ENCODE data around the gene TPRN. TPM values are rescaled to one million over a fixed set of nuclear protein-coding genes. Genes with fewer than 3 reads are reported as not detected.

The TPRN gene
- total and polyA plus RNA-seq, 9 of the 15 experiments (the other 6 are each of a cell fraction or from before 2014, with no cell fraction given) = 0.31 to 31.9 (median 4.4) TPM

- Histone ChIP-seq H3K9me1 (ENCODE audit: control insufficient read depth, insufficient read depth, low read length) (peaks cover 5% of the 10 kb centered on the region), H4K20me1 (replicated peaks; ENCODE audit: control insufficient read depth, insufficient read depth, low read length) (peaks cover 5% of the 10 kb centered on the region), H2AFZ (ENCODE audit: low read depth, low read length) (no peak overlapping the region), H3K4me1 (replicated peaks in 1 of 2; ENCODE audit: control insufficient read depth in 2 of 2, insufficient read depth in 2 of 2, low read length in 2 of 2) (peaks cover 16 to 91% of the 10 kb centered on the region in 2 experiments), H3K36me3 (ENCODE audit: control insufficient read depth, insufficient read depth, low read length) (peaks cover 8% of the 10 kb centered on the region; the same call in 1 of the 3 replicates), H3K4me3 (no peak overlapping the region), H3K79me2 (ENCODE audit: control insufficient read depth, insufficient read depth, low read length) (peaks cover 35% of the 10 kb centered on the region), H3K4me2 (ENCODE audit: insufficient read depth, low read length) (no peak overlapping the region; the same call in 1 of the 2 replicates), H3K9me3 (replicated peaks; ENCODE audit: control insufficient read depth, insufficient read depth, low read depth, low read length) (no peaks in the 10 kb centered on the region), H3K27me3 (ENCODE audit: control insufficient read depth in 2 of 2, insufficient read depth in 2 of 2, low read length in 2 of 2) (no peaks in the 10 kb centered on the region), H3K9ac (ENCODE audit: insufficient read depth in 1 of 2, low read depth in 2 of 2, low read length in 2 of 2) (peak overlapping the region; percentile 10 to 88; a peak in 3 of 4 replicates), H3K27ac (ENCODE audit: extremely low read depth, low read depth, low read length) (no peak overlapping the region; the same call in 2 of the 3 replicates)
- ChIA-PET CTCF (ENCODE audit: low intra/inter-chr PET ratio) (interaction anchor here (0.8 to 1.6 kb wide), 4 partner anchors 19 to 190 kb away, joined by 3 to 7 read pairs (median 4); partner anchors contain the start of genes NELFB and NPDC1), POLR2A (interaction anchor here (0.6 to 1.3 kb wide), 6 partner anchors 41 to 232 kb away, joined by 3 to 5 read pairs (median 4); partner anchors contain the start of gene TOR4A)
- no peak for ATAC-seq
- no peak for FAIRE-seq
- 47% methylated on average over 5 of the region's 11 CpGs for WGBS (ENCODE audit: insufficient coverage, low coverage, missing lambda C conversion rate)
- DNase-seq (ENCODE audit: extremely low read depth in 1 of 4, low spot score in 3 of 4) = no peak
- BruUV-seq (replicated peaks) = no TSS peak
- in situ Hi-C loops (cut with MboI) (loop anchor here (25.0 kb wide), 1 partner anchor 450 kb away; the partner anchor contains the start of genes CCDC183 and TMEM141), intact Hi-C loops (cut with micrococcal nuclease) (no loop called here)
- TF ChIP-seq FOXP1 (CRISPR knock-in tag; IDR thresholded peaks at IDR 0.05) (no peak), CHCHD3 (CRISPR knock-in tag; IDR thresholded peaks at IDR 0.05) (no peak), RBFOX2 (IDR thresholded peaks at IDR 0.05; ENCODE audit: low read depth, low read length) (peak; percentile 30; the same call in 1 of the 2 replicates), ZC3H4 (CRISPR knock-in tag; IDR thresholded peaks at IDR 0.05; ENCODE audit: borderline replicate concordance) (0 out of 2 replicates have a peak, but pooled peaks have one; percentile 19), MED1 (CRISPR knock-in tag; IDR thresholded peaks at IDR 0.05; ENCODE audit: borderline replicate concordance) (0 out of 2 replicates have a peak, but pooled peaks have one; percentile 56), POLR2G (IDR thresholded peaks at IDR 0.05; ENCODE audit: low read depth, low read length) (peak; percentile 10)
Observed at GRCh38 chr9:137236936-137237421, 36.4 kb upstream of the TPRN start.
